Peyer's patch (tissue), 4 donors: ENCODE results near the gene P2RY8.

Experiments
- POLR2A ChIP-seq, 2 donors: fragments of 450-650 bp; IDR thresholded peaks; one replicate each; pipeline ENCODE4 v1.5.1; 2017; ENCODE audit warnings: antibody characterized with exemption in 2 of 2, mild to moderate bottlenecking in 2 of 2, moderate library complexity in 2 of 2
- TF ChIP-seq, protein P1 (sequence below), 6 experiments: fragments of 450-650 bp in 4 of 6; fragments of 200-600 bp in 2 of 6; sonication (generic) in 1 of 6; IDR thresholded peaks; one replicate each; pipeline ENCODE4 v1.5.1; 2017 to 2019; ENCODE audit warnings: antibody characterized with exemption in 6 of 6, mild to moderate bottlenecking in 3 of 6, moderate library complexity in 1 of 6

GRCh38 chrX:1477229-1477628 is 59.8 kb downstream of the P2RY8 start:
- TF ChIP-seq, protein P1, sequence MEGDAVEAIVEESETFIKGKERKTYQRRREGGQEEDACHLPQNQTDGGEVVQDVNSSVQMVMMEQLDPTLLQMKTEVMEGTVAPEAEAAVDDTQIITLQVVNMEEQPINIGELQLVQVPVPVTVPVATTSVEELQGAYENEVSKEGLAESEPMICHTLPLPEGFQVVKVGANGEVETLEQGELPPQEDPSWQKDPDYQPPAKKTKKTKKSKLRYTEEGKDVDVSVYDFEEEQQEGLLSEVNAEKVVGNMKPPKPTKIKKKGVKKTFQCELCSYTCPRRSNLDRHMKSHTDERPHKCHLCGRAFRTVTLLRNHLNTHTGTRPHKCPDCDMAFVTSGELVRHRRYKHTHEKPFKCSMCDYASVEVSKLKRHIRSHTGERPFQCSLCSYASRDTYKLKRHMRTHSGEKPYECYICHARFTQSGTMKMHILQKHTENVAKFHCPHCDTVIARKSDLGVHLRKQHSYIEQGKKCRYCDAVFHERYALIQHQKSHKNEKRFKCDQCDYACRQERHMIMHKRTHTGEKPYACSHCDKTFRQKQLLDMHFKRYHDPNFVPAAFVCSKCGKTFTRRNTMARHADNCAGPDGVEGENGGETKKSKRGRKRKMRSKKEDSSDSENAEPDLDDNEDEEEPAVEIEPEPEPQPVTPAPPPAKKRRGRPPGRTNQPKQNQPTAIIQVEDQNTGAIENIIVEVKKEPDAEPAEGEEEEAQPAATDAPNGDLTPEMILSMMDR (IDR thresholded peaks at IDR 0.05): no peak
- TF ChIP-seq POLR2A (IDR thresholded peaks at IDR 0.05): no peak
